GM12872 (cell line): ENCODE results near the gene TGFA.

Experiments used
- TF ChIP-seq, protein P1 (sequence below): IDR thresholded peaks from 3 replicates; pipeline ENCODE4 v1.5.1; 2011; ENCODE audit warnings: low read depth, mild to moderate bottlenecking, low read length, moderate library complexity; ENCODE audit not compliant: insufficient read depth

TGFA gene

GRCh38 chr2:70504750-70505149, 48.9 kb downstream of the TGFA start:
- TF ChIP-seq, protein P1, sequence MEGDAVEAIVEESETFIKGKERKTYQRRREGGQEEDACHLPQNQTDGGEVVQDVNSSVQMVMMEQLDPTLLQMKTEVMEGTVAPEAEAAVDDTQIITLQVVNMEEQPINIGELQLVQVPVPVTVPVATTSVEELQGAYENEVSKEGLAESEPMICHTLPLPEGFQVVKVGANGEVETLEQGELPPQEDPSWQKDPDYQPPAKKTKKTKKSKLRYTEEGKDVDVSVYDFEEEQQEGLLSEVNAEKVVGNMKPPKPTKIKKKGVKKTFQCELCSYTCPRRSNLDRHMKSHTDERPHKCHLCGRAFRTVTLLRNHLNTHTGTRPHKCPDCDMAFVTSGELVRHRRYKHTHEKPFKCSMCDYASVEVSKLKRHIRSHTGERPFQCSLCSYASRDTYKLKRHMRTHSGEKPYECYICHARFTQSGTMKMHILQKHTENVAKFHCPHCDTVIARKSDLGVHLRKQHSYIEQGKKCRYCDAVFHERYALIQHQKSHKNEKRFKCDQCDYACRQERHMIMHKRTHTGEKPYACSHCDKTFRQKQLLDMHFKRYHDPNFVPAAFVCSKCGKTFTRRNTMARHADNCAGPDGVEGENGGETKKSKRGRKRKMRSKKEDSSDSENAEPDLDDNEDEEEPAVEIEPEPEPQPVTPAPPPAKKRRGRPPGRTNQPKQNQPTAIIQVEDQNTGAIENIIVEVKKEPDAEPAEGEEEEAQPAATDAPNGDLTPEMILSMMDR: no peak

DNA sequence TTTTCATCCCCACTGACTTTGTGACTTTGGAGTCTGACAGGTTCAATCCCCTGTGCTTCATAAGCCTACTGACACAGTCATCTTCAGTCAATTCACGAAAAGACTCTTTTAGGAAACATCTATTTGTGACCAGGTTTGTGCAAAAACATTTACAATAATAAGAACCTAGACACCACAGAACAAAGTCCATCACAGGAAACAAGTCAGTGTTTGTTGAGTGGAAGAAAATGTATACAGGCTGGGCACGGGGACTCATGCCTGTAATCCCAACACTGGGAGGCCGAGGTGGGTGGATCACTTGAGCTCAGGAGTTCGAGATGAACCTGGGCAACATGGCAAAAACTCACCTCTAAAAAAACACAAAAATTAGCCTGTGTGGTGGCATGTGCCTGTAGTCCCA, 49.7 kb downstream of the TGFA start:
- TF ChIP-seq, protein P1: no peak

DNA sequence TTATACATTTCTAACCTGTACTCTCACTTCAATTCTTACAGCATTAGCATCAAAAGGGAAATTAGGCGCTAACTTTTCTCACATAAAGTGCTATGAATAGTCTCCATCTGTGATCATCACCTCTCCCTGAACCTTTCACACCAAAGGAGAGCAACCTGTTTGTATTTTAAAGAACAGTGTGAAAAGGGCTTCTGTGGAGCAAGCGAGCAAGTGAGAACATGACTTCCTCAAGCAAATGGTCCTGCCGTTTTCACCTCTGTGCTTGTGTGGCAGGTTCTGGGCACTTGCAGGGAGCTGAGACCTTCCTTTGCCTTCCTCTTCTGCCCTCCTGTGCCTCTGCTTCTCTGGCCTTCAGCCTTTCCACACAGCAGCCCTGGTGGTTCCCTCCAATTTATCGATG, 51.9 kb downstream of the TGFA start:
- TF ChIP-seq, protein P1: no peak

- TF ChIP-seq, protein P1: no peak
Measured at GRCh38 chr2:70501215-70501614, 52.4 kb downstream of the TGFA start.

DNA sequence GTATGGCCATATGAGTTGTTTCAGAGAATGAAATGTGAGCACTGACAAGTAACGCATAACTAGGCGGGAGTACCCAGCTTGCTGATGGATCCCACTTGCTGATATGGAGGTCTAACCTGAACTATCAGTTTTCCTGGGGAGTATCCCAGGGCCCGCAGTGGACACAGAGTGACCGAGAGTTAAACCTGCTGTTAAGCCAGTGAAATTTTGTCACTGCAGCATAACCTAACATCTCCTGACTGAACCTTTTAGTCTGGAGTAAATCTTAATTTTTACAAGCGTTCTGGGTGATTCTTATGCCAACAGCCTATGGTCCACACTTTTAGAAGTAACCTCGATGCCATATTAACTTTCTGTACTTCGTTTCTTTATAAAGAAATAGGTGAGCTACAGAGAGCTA, 54.4 kb downstream of the TGFA start:
- TF ChIP-seq, protein P1: no peak

DNA sequence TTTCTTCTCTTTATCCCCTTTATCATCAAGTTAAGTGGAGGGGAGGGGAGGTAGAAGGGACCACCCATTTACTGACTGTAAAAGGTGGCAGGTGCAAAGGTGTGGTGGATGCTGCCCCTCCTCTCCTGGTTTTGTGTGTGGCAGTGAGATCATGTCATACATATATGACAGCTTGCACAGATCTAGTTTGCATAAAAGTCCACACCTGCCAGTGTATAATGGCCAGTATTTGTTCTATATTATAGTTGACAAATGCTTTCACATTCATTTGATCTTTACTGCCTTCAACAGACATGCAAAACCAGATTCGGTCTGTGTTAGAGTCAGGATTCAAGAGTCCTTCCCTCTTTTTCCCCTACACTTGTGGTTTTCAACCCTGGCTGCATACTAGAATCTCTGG, 55.1 kb downstream of the TGFA start:
- TF ChIP-seq, protein P1: no peak

DNA sequence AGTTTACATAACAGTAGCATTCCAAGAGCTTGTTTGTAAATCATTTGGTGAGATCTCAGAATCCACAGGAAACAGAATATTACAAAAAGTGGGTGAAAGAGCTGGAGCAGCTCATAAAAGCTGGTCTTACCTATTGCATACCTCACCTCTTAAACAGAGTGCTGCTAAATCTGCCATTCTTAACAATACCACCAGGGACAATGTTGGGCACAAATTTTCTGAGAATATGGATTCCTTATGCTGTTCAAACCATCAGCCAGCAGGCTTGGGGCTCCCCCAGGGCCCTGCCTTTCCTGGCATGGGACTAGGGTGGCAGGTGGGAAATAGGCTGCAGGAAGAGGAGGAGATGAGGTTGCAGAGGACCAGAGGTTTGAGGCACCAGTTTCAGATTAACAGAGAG, 55.6 kb downstream of the TGFA start:
- TF ChIP-seq, protein P1: 0 out of 3 replicates have a peak, but pooled peaks have one; percentile 35

- TF ChIP-seq, protein P1: no peak
Measured at GRCh38 chr2:70496819-70497218, 56.8 kb downstream of the TGFA start.
